ENCODE data around the gene BRCC3.

GRCh38 chrX:155023907-155024833 is 47.1 kb upstream of the BRCC3 start:
- TF ChIP-seq JUND (IDR thresholded peaks at IDR 0.05): no peak
- TF ChIP-seq CTCF (IDR thresholded peaks at IDR 0.05): no peak
- no peak for TF ChIP-seq FOSL2 (IDR thresholded peaks at IDR 0.05; ENCODE audit: borderline replicate concordance, low read depth)
- no peak for TF ChIP-seq RFX5 (IDR thresholded peaks at IDR 0.05; ENCODE audit: low read length)
- TF ChIP-seq SMC3 (IDR thresholded peaks at IDR 0.05; ENCODE audit: low read depth, low read length): no peak
- TF ChIP-seq ZBTB33 (IDR thresholded peaks at IDR 0.05; ENCODE audit: borderline replicate concordance, low read depth): no peak
